Kidney (tissue), 14 donors: ENCODE data around the gene EGLN2. TPM values are rescaled to one million over a fixed set of nuclear protein-coding genes. Genes with fewer than 3 reads are reported as not detected.
A peak's percentile ranks its signal among the peaks of the same experiment; 100 is the strongest.
"Not testable (repeated sequence)": the region's sequence is repeated elsewhere in the genome, so short reads cannot be mapped to it uniquely, and the experiment has no call there.

Source experiments
- DNase-seq, 5 donors: peaks; one replicate each; pipeline ENCODE4 v3.0.0-alpha.2; 2013 to 2020
- FAIRE-seq: peaks from 2 replicates; lab custom pipeline; 2012; peaks lifted over from hg19 to GRCh38; lab: Jason Lieb, UNC
- H3K27ac ChIP-seq, 2 donors: one replicate each; pipeline ENCODE4 v1.7.0; 2013; ENCODE audit warnings: low read depth in 2 of 2, low read length in 2 of 2, inconsistent platforms in 1 of 2
- H3K27me3 ChIP-seq: one replicate; pipeline ENCODE4 v1.7.1; 2013; ENCODE audit warnings: low read length, inconsistent platforms; ENCODE audit not compliant: control insufficient read depth, insufficient read depth
- H3K36me3 ChIP-seq, 3 donors: one replicate each; pipeline versions ENCODE4 v1.7.0 to v1.7.1; 2013; ENCODE audit warnings: low read length in 3 of 3, control low read depth in 1 of 3, inconsistent platforms in 1 of 3; ENCODE audit not compliant: insufficient read depth in 3 of 3, control insufficient read depth in 2 of 3
- H3K4me1 ChIP-seq, 3 donors: one replicate each; pipeline versions ENCODE4 v1.7.0 to v1.7.1; 2013; ENCODE audit warnings: low read length in 3 of 3, inconsistent platforms in 1 of 3, low read depth in 1 of 3; ENCODE audit not compliant: control insufficient read depth in 2 of 3, insufficient read depth in 2 of 3
- H3K4me3 ChIP-seq, 3 donors: one replicate each; pipeline versions ENCODE4 v1.7.0 to v1.8.1; 2013; ENCODE audit warnings: low read length in 3 of 3, control low read depth in 1 of 3, inconsistent platforms in 1 of 3
- H3K9ac ChIP-seq, 3 donors: one replicate each; pipeline versions ENCODE4 v1.7.0 to v1.7.1; 2013; ENCODE audit warnings: low read length in 3 of 3, control low read depth in 1 of 3, inconsistent platforms in 1 of 3
- H3K9me3 ChIP-seq, 3 donors: one replicate each; pipeline versions ENCODE4 v1.7.0 to v1.7.1; 2013; ENCODE audit warnings: low read length in 3 of 3, control low read depth in 1 of 3, inconsistent platforms in 1 of 3; ENCODE audit not compliant: control insufficient read depth in 2 of 3, insufficient read depth in 1 of 3
- CTCF ChIP-seq: IDR thresholded peaks from 3 replicates; pipeline ENCODE4 v1.5.1; 2012; ENCODE audit warnings: mild to moderate bottlenecking, moderate library complexity, borderline replicate concordance; ENCODE audit not compliant: insufficient read depth; ENCODE audit errors: extremely low read depth
- intact Hi-C: fragments of 100-400 bp; cut with DNase I; formaldehyde crosslinking; loops from one replicate; pipeline ENCODE4 v1.11.1; 2022
- polyA plus RNA-seq: library from polyadenylated mRNA; stranded (reverse); fragments of 350-450 nt; fragmentation: Illumina TruSeq; extraction: RNeasy Lipid Tissue Mini Kit (QIAGEN cat#74804); gene quantifications from one replicate; pipeline ENCODE4 v1.2.3, GENCODE V29; 2014; ENCODE audit warnings: low read depth, low replicate concordance; ENCODE audit not compliant: insufficient read depth
- total RNA-seq: library from RNA; stranded (reverse); fragmentation: NEBNext Ultra II Directional; extraction: Animal tissue kit (Norgen Biotek cat#: 25700); gene quantifications from one replicate; pipeline ENCODE4 v1.2.1, GENCODE V29; 2021
- donor health status: control.
- donor health status: control.
- donor health status: control.
- donor health status: control.
- donor health status: control.
- donor health status: DM: yes; HTN: yes; CAD: no.
- donor health status: Normal renal cell carcinoma (clear cell type).

EGLN2 gene
- total and polyA plus RNA-seq, 2 donors from 2014 or later, result 96.0 to 96.3 TPM

GRCh38 chr19:40778706-40779284 is 20.2 kb upstream of the EGLN2 start:
- Histone ChIP-seq H3K9ac (peak overlapping the region in 2 of 3 donors; percentile 2 to 11), H3K27me3 (no peaks in the 10 kb centered on the region), H3K36me3 (no peaks in the 10 kb centered on the region), H3K27ac (peak overlapping the region; percentile 96 to 99), H3K4me1 (peaks cover 0 to 10% (median 10%) of the 10 kb centered on the region in 3 donors), H3K9me3 (no peaks in the 10 kb centered on the region), H3K4me3 (peak overlapping the region; percentile 64 to 99 (median 72))
- no peak for TF ChIP-seq CTCF
- FAIRE-seq, result no peak
- DNase-seq, result no peak
- intact Hi-C loops, result no loop called here

- intact Hi-C loops, result no loop called here
- no peak for FAIRE-seq
- TF ChIP-seq CTCF, result no peak
- Histone ChIP-seq H3K4me1 (peaks cover 0 to 10% (median 10%) of the 10 kb centered on the region in 3 donors), H3K27me3 (no peaks in the 10 kb centered on the region), H3K27ac (no peak overlapping the region), H3K4me3 (no peak overlapping the region), H3K9ac (no peak overlapping the region), H3K36me3 (peaks cover 0 to 3% (median 0%) of the 10 kb centered on the region in 3 donors), H3K9me3 (no peaks in the 10 kb centered on the region)
- DNase-seq, result no peak
Observed at GRCh38 chr19:40780582-40780981, 18.4 kb upstream of the EGLN2 start.

GRCh38 chr19:40781140-40781539 is 17.9 kb upstream of the EGLN2 start:
- no peaks in the 10 kb centered on the region for H3K27me3 ChIP-seq
- no peak for DNase-seq
- FAIRE-seq, result no peak
- H3K27ac ChIP-seq, result no peak overlapping the region
- H3K4me1 ChIP-seq, result peaks cover 0 to 10% (median 10%) of the 10 kb centered on the region in 3 donors
- H3K9me3 ChIP-seq, result no peaks in the 10 kb centered on the region
- no peak overlapping the region for H3K9ac ChIP-seq
- intact Hi-C loops, result no loop called here
- no peak for TF ChIP-seq CTCF
- peaks cover 0 to 3% (median 0%) of the 10 kb centered on the region in 3 donors for H3K36me3 ChIP-seq
- no peak overlapping the region for H3K4me3 ChIP-seq

- H3K4me1 ChIP-seq, result peaks cover 0 to 5% (median 3%) of the 10 kb centered on the region in 3 donors
- no peak for TF ChIP-seq CTCF
- intact Hi-C loops, result no loop called here
- H3K27ac ChIP-seq, result no peak overlapping the region
- no peak overlapping the region for H3K4me3 ChIP-seq
- FAIRE-seq (no peak), DNase-seq (no peak)
- H3K9me3 ChIP-seq, result no peaks in the 10 kb centered on the region
- H3K27me3 ChIP-seq, result no peaks in the 10 kb centered on the region
- no peak overlapping the region for H3K9ac ChIP-seq
- peaks cover 0 to 3% (median 0%) of the 10 kb centered on the region in 3 donors for H3K36me3 ChIP-seq
Observed at GRCh38 chr19:40783711-40784110, 15.3 kb upstream of the EGLN2 start.

GRCh38 chr19:40784146-40784545 is 14.8 kb upstream of the EGLN2 start:
- H3K27me3 ChIP-seq, H3K4me1 ChIP-seq, FAIRE-seq, H3K4me3 ChIP-seq, H3K27ac ChIP-seq, intact Hi-C loops, DNase-seq, H3K36me3 ChIP-seq, H3K9me3 ChIP-seq, H3K9ac ChIP-seq: not testable (repeated sequence)
